Measurements from ENCODE around the gene CTIF. TPM values are rescaled to one million over a fixed set of nuclear protein-coding genes. Genes with fewer than 3 reads are reported as not detected.

The CTIF gene
- total RNA-seq, 6 experiments from 2014 or later: 77.6 to 100 (median 79.2) TPM

GRCh38 chr18:48674758-48675351 lies 136.0 kb downstream of the CTIF start:
- Mint-ChIP-seq H3K9me3 (no peaks in the 10 kb centered on the region; the same call in 1 of the 2 replicates), H3K36me3 (ENCODE audit: low read depth) (peaks cover 12% of the 10 kb centered on the region), H3K27me3 (ENCODE audit: insufficient read depth) (peaks cover 6% of the 10 kb centered on the region), H3K4me1 (ENCODE audit: low read depth) (peaks cover 39% of the 10 kb centered on the region), H3K4me3 (no peak overlapping the region), H3K27ac (peak overlapping the region; percentile 46; the same call in 1 of the 2 replicates)
- TF ChIP-seq CTCF (IDR thresholded peaks at IDR 0.05): no peak
- no peak for DNase-seq

- H3K27ac Mint-ChIP-seq: 0 out of 2 replicates have a peak overlapping the region, but pooled peaks have one; percentile 26
- H3K4me3 Mint-ChIP-seq: no peak overlapping the region
- peaks cover 39% of the 10 kb centered on the region for H3K4me1 Mint-ChIP-seq (ENCODE audit: low read depth)
- TF ChIP-seq CTCF (IDR thresholded peaks at IDR 0.05): peak; percentile 95
- H3K27me3 Mint-ChIP-seq (ENCODE audit: insufficient read depth): peaks cover 6% of the 10 kb centered on the region
- no peaks in the 10 kb centered on the region; the same call in 1 of the 2 replicates for H3K9me3 Mint-ChIP-seq
- peaks cover 12% of the 10 kb centered on the region for H3K36me3 Mint-ChIP-seq (ENCODE audit: low read depth)
- DNase-seq: peak; percentile 74
Observed at GRCh38 chr18:48675352-48675761, 136.5 kb downstream of the CTIF start.

GRCh38 chr18:48675912-48676311 lies 137.1 kb downstream of the CTIF start:
- H3K36me3 Mint-ChIP-seq (ENCODE audit: low read depth): peaks cover 10% of the 10 kb centered on the region
- H3K4me1 Mint-ChIP-seq (ENCODE audit: low read depth): peaks cover 39% of the 10 kb centered on the region
- peaks cover 4% of the 10 kb centered on the region for H3K27me3 Mint-ChIP-seq (ENCODE audit: insufficient read depth)
- H3K4me3 Mint-ChIP-seq: no peak overlapping the region
- TF ChIP-seq CTCF (IDR thresholded peaks at IDR 0.05): no peak
- peak overlapping the region; percentile 49; the same call in 1 of the 2 replicates for H3K27ac Mint-ChIP-seq
- no peak for DNase-seq
- no peaks in the 10 kb centered on the region; the same call in 1 of the 2 replicates for H3K9me3 Mint-ChIP-seq

- H3K9me3 Mint-ChIP-seq: no peaks in the 10 kb centered on the region; the same call in 1 of the 2 replicates
- H3K27me3 Mint-ChIP-seq (ENCODE audit: insufficient read depth): peaks cover under 1% of the 10 kb centered on the region
- no peak for TF ChIP-seq CTCF (IDR thresholded peaks at IDR 0.05)
- no peak for DNase-seq
- H3K36me3 Mint-ChIP-seq (ENCODE audit: low read depth): peaks cover 6% of the 10 kb centered on the region
- H3K4me3 Mint-ChIP-seq: no peak overlapping the region
- peak overlapping the region; percentile 49; the same call in 1 of the 2 replicates for H3K27ac Mint-ChIP-seq
- H3K4me1 Mint-ChIP-seq (ENCODE audit: low read depth): peaks cover 39% of the 10 kb centered on the region
Observed at GRCh38 chr18:48676346-48676745, 137.5 kb downstream of the CTIF start.

GRCh38 chr18:48676756-48677368 lies 138.0 kb downstream of the CTIF start:
- no peak overlapping the region for H3K4me3 Mint-ChIP-seq
- peaks cover 39% of the 10 kb centered on the region for H3K4me1 Mint-ChIP-seq (ENCODE audit: low read depth)
- no peak overlapping the region for H3K27ac Mint-ChIP-seq
- H3K27me3 Mint-ChIP-seq (ENCODE audit: insufficient read depth): no peaks in the 10 kb centered on the region; the same call in none of the 2 replicates
- TF ChIP-seq CTCF (IDR thresholded peaks at IDR 0.05): peak; percentile 94
- H3K9me3 Mint-ChIP-seq: no peaks in the 10 kb centered on the region
- DNase-seq: peak; percentile 5
- peaks cover under 1% of the 10 kb centered on the region for H3K36me3 Mint-ChIP-seq (ENCODE audit: low read depth)
